LNCAP (cell line): ENCODE data around the gene FRK.

Source experiments
- TF ChIP-seq, protein P1 (sequence below): fragments of 450-650 bp; IDR thresholded peaks from 2 replicates; pipeline ENCODE4 v1.5.1; 2017; ENCODE audit warnings: mild to moderate bottlenecking

FRK gene

DNA sequence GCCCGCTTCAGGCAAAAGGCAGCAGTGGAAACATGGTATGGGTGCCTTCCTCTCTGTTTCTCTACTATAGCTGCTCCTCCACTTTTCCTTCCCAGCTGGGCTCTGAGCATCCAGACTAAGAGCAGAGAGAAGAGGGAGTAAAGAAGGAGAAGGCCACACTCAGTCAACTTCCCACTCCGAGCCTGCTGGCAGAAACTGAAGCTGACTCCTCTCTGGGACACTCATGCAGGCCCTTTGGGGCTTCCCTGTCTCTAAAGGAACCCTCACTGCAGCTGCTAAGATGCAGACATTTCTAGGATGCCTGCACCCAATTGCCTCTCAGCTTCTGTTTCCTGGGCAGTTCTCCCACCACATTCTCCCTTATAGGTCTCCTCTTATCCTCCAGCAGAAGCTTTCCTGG, 88.9 kb downstream of the FRK start:
- TF ChIP-seq, protein P1, sequence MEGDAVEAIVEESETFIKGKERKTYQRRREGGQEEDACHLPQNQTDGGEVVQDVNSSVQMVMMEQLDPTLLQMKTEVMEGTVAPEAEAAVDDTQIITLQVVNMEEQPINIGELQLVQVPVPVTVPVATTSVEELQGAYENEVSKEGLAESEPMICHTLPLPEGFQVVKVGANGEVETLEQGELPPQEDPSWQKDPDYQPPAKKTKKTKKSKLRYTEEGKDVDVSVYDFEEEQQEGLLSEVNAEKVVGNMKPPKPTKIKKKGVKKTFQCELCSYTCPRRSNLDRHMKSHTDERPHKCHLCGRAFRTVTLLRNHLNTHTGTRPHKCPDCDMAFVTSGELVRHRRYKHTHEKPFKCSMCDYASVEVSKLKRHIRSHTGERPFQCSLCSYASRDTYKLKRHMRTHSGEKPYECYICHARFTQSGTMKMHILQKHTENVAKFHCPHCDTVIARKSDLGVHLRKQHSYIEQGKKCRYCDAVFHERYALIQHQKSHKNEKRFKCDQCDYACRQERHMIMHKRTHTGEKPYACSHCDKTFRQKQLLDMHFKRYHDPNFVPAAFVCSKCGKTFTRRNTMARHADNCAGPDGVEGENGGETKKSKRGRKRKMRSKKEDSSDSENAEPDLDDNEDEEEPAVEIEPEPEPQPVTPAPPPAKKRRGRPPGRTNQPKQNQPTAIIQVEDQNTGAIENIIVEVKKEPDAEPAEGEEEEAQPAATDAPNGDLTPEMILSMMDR, result no peak

- TF ChIP-seq, protein P1, result no peak
Observed at GRCh38 chr6:115969930-115970273, 90.8 kb downstream of the FRK start.

DNA sequence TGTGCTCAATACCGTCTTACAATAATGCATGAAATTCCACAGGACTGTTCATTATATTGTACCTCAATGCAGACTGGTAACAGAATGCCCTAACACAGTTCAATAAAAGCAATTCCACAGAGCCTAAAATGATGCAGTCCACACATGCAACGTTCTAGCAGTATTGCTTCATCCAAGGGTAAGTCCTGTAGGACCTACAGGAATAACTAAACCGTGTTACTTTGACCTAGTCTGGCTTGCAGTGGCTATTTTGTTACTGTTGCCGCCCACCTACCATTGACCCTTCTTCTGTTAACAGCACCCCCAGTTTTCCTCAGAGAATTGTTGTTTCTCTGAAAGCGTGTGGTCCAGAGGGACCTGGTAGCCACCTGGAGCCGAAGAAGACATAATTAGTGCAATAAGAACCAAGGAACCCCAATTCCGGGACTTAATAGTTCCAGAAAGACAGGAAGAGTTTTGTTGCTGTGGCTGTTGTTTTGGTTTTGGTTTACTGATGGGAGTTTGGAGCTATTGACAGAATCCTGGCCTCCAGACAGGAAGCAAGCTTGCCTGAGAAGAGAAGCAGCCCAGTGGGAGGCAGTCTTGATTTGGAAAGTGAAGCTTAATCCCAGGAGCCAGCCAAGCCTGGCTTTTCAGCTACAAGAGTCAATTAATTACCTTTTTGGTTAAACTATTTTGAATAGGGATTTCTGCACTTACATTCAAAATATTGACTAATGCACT, 91.3 kb downstream of the FRK start:
- TF ChIP-seq, protein P1, result no peak

DNA sequence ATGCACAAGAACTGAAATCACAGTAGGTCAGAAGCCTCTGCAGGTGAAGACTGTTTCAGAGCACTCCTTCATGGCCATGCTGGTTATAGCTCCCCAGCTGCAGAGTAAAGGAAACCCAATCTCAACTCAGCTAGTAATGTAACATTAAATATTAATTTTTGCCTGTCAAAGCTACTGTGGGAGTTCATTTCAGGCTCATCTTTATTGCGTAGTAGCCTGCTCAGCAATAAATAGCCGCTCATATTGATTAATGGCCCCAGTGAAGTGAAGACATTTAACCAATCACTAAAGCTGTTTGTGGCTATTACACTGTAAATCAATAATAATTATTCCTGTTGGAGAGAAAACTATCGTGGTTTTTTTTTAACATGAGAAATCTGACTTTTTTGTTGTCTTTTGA, 101.7 kb downstream of the FRK start:
- TF ChIP-seq, protein P1, result no peak

DNA sequence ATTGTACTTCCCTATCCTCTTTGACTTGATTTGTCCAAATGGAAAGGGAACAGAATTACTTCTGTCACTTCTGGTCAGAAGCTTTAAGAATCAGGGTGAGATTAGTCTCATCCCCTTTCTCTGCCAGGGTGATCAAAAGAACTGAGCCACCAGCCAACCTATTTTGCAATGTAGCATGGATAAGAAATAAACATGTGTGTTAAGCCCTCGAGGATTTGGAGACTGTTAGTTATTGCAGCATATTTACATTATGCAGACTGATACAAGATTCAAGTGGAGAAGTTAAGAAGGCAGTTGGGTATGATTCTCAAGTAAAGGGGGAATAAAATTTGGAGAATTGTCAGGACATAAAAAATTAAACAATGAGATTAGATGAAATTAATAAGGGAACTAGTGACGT, 106.0 kb downstream of the FRK start:
- TF ChIP-seq, protein P1, result no peak

DNA sequence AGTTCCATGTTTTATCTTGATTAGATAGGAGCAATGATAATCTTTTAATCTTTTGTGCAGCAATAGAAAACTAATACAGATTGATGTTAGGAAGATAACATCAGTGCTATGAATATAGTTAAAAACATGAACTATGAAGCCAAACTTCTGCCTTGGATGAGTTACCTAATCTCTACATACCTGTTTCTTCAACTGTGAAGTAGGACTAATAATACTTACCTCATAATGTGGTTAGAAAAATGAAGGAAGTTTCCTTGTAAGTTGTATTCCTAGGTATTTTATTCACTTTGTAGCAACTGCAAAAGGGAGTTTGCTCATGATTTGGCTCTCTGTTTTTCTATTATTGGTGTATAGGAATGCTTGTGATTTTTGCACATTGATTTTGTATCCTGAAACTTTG, 111.9 kb downstream of the FRK start:
- TF ChIP-seq, protein P1, result no peak

GRCh38 chr6:115947966-115948541, 112.6 kb downstream of the FRK start:
- TF ChIP-seq, protein P1, result no peak

- TF ChIP-seq, protein P1, result no peak
Observed at GRCh38 chr6:115945812-115946211, 114.9 kb downstream of the FRK start.
